ENCODE data around the gene USP34.
A peak's percentile ranks its signal among the peaks of the same experiment; 100 is the strongest.
"Not testable (repeated sequence)": the region's sequence is repeated elsewhere in the genome, so short reads cannot be mapped to it uniquely, and the experiment has no call there.

The USP34 gene

GRCh38 chr2:61180686-61181085, 290.2 kb downstream of the USP34 start:
- no peak for DNase-seq

- no peak for DNase-seq
These were observed 290.9 kb downstream of the USP34 start for GRCh38 chr2:61179701-61180639.

GRCh38 chr2:61178603-61179545, 292.0 kb downstream of the USP34 start:
- no peak for DNase-seq

GRCh38 chr2:61177727-61178549, 292.9 kb downstream of the USP34 start:
- DNase-seq = no peak

- DNase-seq = peak; percentile 44
These were observed 293.8 kb downstream of the USP34 start for GRCh38 chr2:61176755-61177726.

- DNase-seq = no peak
These were observed 295.9 kb downstream of the USP34 start for GRCh38 chr2:61175036-61175435.

- no peak for DNase-seq
These were observed 297.8 kb downstream of the USP34 start for GRCh38 chr2:61173116-61173515.

GRCh38 chr2:61172671-61173070, 298.2 kb downstream of the USP34 start:
- no peak for DNase-seq

GRCh38 chr2:61167579-61167978, 303.3 kb downstream of the USP34 start:
- no peak for DNase-seq

GRCh38 chr2:61165946-61166345, 304.9 kb downstream of the USP34 start:
- no peak for DNase-seq

- DNase-seq = not testable (repeated sequence)
These were observed 305.8 kb downstream of the USP34 start for GRCh38 chr2:61165082-61165481.

- no peak for DNase-seq
These were observed 308.2 kb downstream of the USP34 start for GRCh38 chr2:61162721-61163120.

GRCh38 chr2:61161888-61162287, 309.0 kb downstream of the USP34 start, which contains the start of gene C2orf74:
Gene C2orf74, plus strand, starts transcription at chr2:61162188. Its CDS starts 327 bp downstream, at chr2:61162515.
- no peak for DNase-seq

- no peak for DNase-seq
These were observed 312.4 kb downstream of the USP34 start for GRCh38 chr2:61158356-61158955.

GRCh38 chr2:61157371-61158003, 313.4 kb downstream of the USP34 start:
- DNase-seq = no peak

GRCh38 chr2:61151436-61151835, 319.5 kb downstream of the USP34 start:
- no peak for DNase-seq

GRCh38 chr2:61149074-61149473, 321.8 kb downstream of the USP34 start:
- no peak for DNase-seq

- DNase-seq = not testable (repeated sequence)
These were observed 322.8 kb downstream of the USP34 start for GRCh38 chr2:61148091-61148490.

GRCh38 chr2:61145990-61146389, 324.9 kb downstream of the USP34 start:
- DNase-seq = no peak

- DNase-seq = peak; percentile 72
These were observed 326.1 kb downstream of the USP34 start for GRCh38 chr2:61144697-61145268.
